GM18502 (cell line): ENCODE results near the gene CCDC77.

Experiments
- ATAC-seq: cut with Tn5 transposase; IDR thresholded peaks from one replicate; pipeline ENCODE4 v1.9.1; 2021; ENCODE audit warnings: mild to moderate bottlenecking; ENCODE audit not compliant: unreplicated experiment, poor library complexity

Gene CCDC77

GRCh38 chr12:475286-475685, 73.8 kb downstream of the CCDC77 start:
- no peak for ATAC-seq

GRCh38 chr12:479161-479560, 77.7 kb downstream of the CCDC77 start:
- no peak for ATAC-seq

- ATAC-seq, result no peak
These were observed 79.7 kb downstream of the CCDC77 start for GRCh38 chr12:480831-481816.

GRCh38 chr12:482061-482460, 80.6 kb downstream of the CCDC77 start:
- no peak for ATAC-seq

GRCh38 chr12:484096-484495, 82.7 kb downstream of the CCDC77 start:
- ATAC-seq, result no peak

GRCh38 chr12:490260-490659, 88.8 kb downstream of the CCDC77 start:
- no peak for ATAC-seq
